Activated CD8-positive, alpha-beta memory T cell treated with anti-CD3 and anti-CD28 coated beads for 24 hours (primary cell): ENCODE measurements around the gene SYNGR1.

Source experiments
- DNase-seq: peaks from one replicate; pipeline ENCODE4 v3.0.0-alpha.2; 2020

Gene SYNGR1

DNA sequence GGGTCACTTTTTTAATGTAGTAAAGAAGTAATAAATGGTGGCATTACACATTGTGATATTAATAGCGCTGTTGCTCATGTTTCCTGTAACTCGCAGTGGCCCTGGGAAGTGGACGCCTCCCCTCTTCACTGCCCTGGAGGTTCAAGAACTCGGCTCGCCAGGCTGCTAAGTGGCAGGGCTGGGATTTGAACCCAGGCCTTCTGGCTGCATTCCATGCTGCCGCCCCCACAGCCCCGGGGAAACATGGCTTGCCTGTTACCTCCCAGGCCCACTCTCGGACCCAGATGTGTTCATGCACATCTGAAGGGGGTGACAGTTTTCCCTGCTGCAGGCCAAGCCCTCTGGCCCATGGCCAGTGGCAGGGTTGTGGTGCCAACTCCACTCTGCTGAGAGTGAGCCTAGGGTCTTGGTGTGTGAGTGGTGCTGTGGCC lies 82.0 kb downstream of the SYNGR1 start:
- DNase-seq, result no peak

DNA sequence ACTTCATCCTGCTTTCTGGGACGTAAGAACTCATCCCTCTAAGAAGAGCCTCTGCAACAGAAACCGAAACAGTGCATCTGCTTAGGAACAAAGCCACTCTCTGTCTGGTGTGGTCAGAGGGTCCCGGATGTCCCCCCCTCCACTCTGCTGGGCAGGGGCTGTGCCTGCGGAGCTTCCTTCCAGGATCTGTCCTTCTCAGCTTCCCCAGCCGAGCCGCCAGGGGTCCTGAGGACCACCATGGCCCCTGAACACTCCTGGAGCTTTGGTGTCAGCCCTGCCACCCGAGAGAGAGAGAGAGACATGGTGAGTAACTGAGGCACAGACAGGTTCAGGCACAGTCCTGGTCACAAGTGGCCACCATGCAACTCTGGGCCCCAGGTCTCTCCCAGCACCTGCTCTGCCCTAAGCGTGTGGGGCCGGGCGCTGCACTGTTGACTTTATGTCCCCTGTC lies 82.6 kb downstream of the SYNGR1 start:
- DNase-seq, result no peak

DNA sequence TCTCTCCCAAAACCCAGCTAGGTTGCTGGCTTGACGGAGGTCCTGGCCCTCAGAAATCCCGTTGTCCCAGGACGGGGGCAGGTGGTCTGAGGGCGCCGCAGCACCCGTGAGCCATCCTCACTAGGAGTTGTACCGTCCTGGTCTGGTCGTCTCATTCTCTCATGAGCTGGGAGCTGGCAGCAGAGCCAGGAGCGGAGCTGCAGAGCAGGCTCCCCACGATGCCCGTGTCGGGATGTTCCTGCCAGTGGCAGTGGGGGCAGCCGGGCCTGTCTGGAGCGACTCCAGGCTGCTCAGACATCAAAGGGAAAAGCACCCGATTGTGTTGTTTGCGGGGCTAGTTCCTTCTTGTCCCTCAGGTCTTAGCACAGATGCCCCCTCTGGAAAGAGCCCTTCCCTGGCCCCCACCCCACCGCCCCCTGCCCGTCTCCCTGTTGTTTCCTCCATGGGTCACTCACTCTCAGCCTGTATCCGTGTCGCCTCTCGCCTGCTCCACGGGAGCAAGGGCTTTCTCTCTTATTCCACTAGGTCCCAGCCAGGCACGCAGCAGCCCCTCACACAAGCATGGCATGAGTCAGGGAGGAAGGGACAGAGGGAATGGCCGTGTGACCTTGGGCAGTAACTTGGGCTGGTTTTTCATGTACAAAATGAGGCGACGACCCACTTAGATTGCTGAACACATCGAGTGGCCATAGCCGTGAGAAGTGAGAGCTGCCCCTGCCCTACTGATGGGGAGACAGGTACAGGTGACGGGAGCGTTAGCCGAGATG lies 83.9 kb downstream of the SYNGR1 start:
- no peak for DNase-seq

DNA sequence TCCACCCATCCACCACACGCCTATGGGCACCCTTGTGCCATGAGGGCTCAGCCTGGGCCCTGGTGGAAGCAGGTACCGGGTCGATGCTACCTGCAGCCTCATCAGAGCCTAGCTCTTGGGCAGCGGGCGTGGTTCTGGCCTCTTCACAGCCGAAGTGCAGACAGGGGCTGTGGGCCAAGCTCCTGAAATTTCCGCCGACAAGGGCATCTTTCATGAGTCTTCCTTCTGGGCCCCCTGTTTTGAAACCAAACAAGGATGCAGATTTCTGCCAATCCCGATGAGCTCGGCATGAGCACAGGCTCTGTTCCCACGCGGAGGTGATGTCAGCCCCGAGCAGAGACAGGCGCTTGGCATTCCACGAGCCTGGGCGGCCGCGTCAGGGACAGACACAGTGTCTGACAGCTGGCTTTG lies 84.5 kb downstream of the SYNGR1 start:
- no peak for DNase-seq

DNA sequence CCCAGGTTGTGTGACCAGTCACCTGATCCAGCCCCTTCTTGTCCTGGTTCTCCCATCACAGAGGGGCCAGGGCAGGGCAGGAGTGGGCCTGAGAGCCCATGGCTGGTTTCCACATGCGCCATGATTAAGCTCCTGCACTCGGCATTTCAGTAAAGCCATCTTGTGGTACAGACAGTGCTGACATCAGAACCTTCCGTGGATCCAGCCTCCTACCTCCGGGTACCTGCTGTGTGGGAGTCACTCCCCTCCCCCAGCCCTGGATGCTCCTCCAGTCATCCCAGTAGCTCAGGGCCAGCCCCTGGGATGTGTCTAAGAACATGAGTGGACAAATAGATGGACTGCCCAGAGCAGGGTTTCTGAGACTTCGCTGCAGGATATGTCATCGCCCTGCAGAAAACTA lies 84.9 kb downstream of the SYNGR1 start:
- DNase-seq, result no peak
